Measurements from ENCODE around the gene GIMD1. TPM values are rescaled to one million over a fixed set of nuclear protein-coding genes. Genes with fewer than 3 reads are reported as not detected.

The GIMD1 gene
- total RNA-seq, 1 experiment from 2014 or later: not detected

- H3K36me3 Mint-ChIP-seq (ENCODE audit: insufficient read depth, unreplicated experiment): peaks cover 4% of the 10 kb centered on the region
- peak; percentile 80 for DNase-seq
- no peak within 1 kb of the TSS for H3K4me3 Mint-ChIP-seq (ENCODE audit: low read depth, unreplicated experiment)
- no peak within 1 kb of the TSS for H3K27ac Mint-ChIP-seq (ENCODE audit: unreplicated experiment)
- intact Hi-C loops (cut with micrococcal nuclease; ENCODE audit: unreplicated experiment): no loop called here
- H3K9me3 Mint-ChIP-seq (ENCODE audit: low read depth, unreplicated experiment): no peaks in the 10 kb centered on the region
- CTCF ChIA-PET: interaction anchor here (1.1 kb wide), 1 partner anchor 50 kb away, joined by 5 read pairs; no protein-coding TSS in a partner anchor
- no peaks in the 10 kb centered on the region for H3K27me3 Mint-ChIP-seq (ENCODE audit: unreplicated experiment)
- H3K4me1 Mint-ChIP-seq (ENCODE audit: low read depth, unreplicated experiment): peaks cover 11% of the 10 kb centered on the region
- BruUV-seq (replicated peaks): no TSS peak
- no peak for TF ChIP-seq CTCF (IDR thresholded peaks at IDR 0.05; ENCODE audit: unreplicated experiment)
Observed at GRCh38 chr4:106315968-106316772, 52.4 kb downstream of the GIMD1 start, which contains the start of the genes AIMP1 and TBCK. AIMP1 (plus strand) TSS chr4:106316550; CDS start chr4:106325010, 8,460 bp downstream. TBCK (minus strand) TSS chr4:106316209; CDS start chr4:106308960, 7,249 bp downstream.

- Mint-ChIP-seq H3K27me3 (ENCODE audit: unreplicated experiment) (no peaks in the 10 kb centered on the region), H3K27ac (ENCODE audit: unreplicated experiment) (no peak overlapping the region), H3K9me3 (ENCODE audit: low read depth, unreplicated experiment) (no peaks in the 10 kb centered on the region), H3K36me3 (ENCODE audit: insufficient read depth, unreplicated experiment) (no peaks in the 10 kb centered on the region), H3K4me1 (ENCODE audit: low read depth, unreplicated experiment) (peaks cover 11% of the 10 kb centered on the region), H3K4me3 (ENCODE audit: low read depth, unreplicated experiment) (no peak overlapping the region)
- DNase-seq: peak; percentile 44
- intact Hi-C loops (cut with micrococcal nuclease; ENCODE audit: unreplicated experiment): no loop called here
- BruUV-seq (replicated peaks): TSS peak; percentile 80
- CTCF ChIA-PET: interaction anchor here (1.1 kb wide), 1 partner anchor 50 kb away, joined by 5 read pairs; no protein-coding TSS in a partner anchor
- no peak for TF ChIP-seq CTCF (IDR thresholded peaks at IDR 0.05; ENCODE audit: unreplicated experiment)
Observed at GRCh38 chr4:106315476-106315967, 53.1 kb downstream of the GIMD1 start.

GRCh38 chr4:106314960-106315359 is 53.6 kb downstream of the GIMD1 start:
- no peak for DNase-seq
- Mint-ChIP-seq H3K36me3 (ENCODE audit: insufficient read depth, unreplicated experiment) (no peaks in the 10 kb centered on the region), H3K27me3 (ENCODE audit: unreplicated experiment) (no peaks in the 10 kb centered on the region), H3K4me1 (ENCODE audit: low read depth, unreplicated experiment) (peaks cover 11% of the 10 kb centered on the region), H3K9me3 (ENCODE audit: low read depth, unreplicated experiment) (no peaks in the 10 kb centered on the region), H3K4me3 (ENCODE audit: low read depth, unreplicated experiment) (no peak overlapping the region), H3K27ac (ENCODE audit: unreplicated experiment) (no peak overlapping the region)
- CTCF ChIA-PET: interaction anchor here (1.1 kb wide), 1 partner anchor 49 kb away, joined by 5 read pairs; no protein-coding TSS in a partner anchor
- intact Hi-C loops (cut with micrococcal nuclease; ENCODE audit: unreplicated experiment): loop anchor here (5.0 kb wide), 1 partner anchor 48 kb away; no protein-coding TSS in a partner anchor
- no peak for TF ChIP-seq CTCF (IDR thresholded peaks at IDR 0.05; ENCODE audit: unreplicated experiment)
- no TSS peak for BruUV-seq (replicated peaks)

GRCh38 chr4:106312997-106313522 is 55.5 kb downstream of the GIMD1 start:
- Mint-ChIP-seq H3K36me3 (ENCODE audit: insufficient read depth, unreplicated experiment) (no peaks in the 10 kb centered on the region), H3K4me3 (ENCODE audit: low read depth, unreplicated experiment) (no peak overlapping the region), H3K27me3 (ENCODE audit: unreplicated experiment) (no peaks in the 10 kb centered on the region), H3K4me1 (ENCODE audit: low read depth, unreplicated experiment) (peaks cover 11% of the 10 kb centered on the region), H3K9me3 (ENCODE audit: low read depth, unreplicated experiment) (no peaks in the 10 kb centered on the region), H3K27ac (ENCODE audit: unreplicated experiment) (peak overlapping the region; percentile 14)
- TF ChIP-seq CTCF (IDR thresholded peaks at IDR 0.05; ENCODE audit: unreplicated experiment): no peak
- CTCF ChIA-PET: no interaction called here
- no peak for DNase-seq
- no TSS peak for BruUV-seq (replicated peaks)
- intact Hi-C loops (cut with micrococcal nuclease; ENCODE audit: unreplicated experiment): loop anchor here (5.0 kb wide), 1 partner anchor 46 kb away; no protein-coding TSS in a partner anchor
